Ovary (tissue), 3 donors: Measurements from ENCODE around the gene NELFB.

Source experiments
- CTCF ChIP-seq, 3 donors: fragments of 450-650 bp in 2 of 3; fragments of 200-600 bp in 1 of 3; IDR thresholded peaks; one replicate each; pipeline versions ENCODE4 v1.5.1 to v1.8.0; 2016 to 2022; ENCODE audit warnings: antibody characterized with exemption in 3 of 3, mild to moderate bottlenecking in 1 of 3
- EP300 ChIP-seq: sonication (generic); formaldehyde crosslinking; IDR thresholded peaks from one replicate; pipeline ENCODE4 v1.6.1; 2017; ENCODE audit warnings: antibody characterized with exemption
- POLR2A ChIP-seq: fragments of 450-650 bp; IDR thresholded peaks from one replicate; pipeline ENCODE4 v1.6.1; 2017; ENCODE audit warnings: antibody characterized with exemption, mild to moderate bottlenecking, moderate library complexity
- donor health status: DM: no; HTN: no; CAD: no.

- TF ChIP-seq CTCF (IDR thresholded peaks at IDR 0.05) (no peak), EP300 (no peak), POLR2A (no peak)
These were observed 53.0 kb downstream of the NELFB start for GRCh38 chr9:137308057-137308619.
